IMR-90 (cell line): Measurements from ENCODE around the gene SMYD4. TPM values are rescaled to one million over a fixed set of nuclear protein-coding genes. Genes with fewer than 3 reads are reported as not detected.

Source experiments
- ATAC-seq: fragments of 200-7000 bp; cut with Tn5 transposase; 2 replicates; pipeline ENCODE4 v1.9.1; 2020; ENCODE audit warnings: low read depth, mild to moderate bottlenecking, moderate library complexity
- BruUV-seq: library from RNA; stranded (reverse); fragments of 400-500 nt; replicated peaks from 2 replicates; lab custom pipeline; 2021; lab: Mats Ljungman, UMichigan
- CTCF ChIA-PET: fragments of 300-600 bp; formaldehyde crosslinking; extraction: SDS; loops from one replicate; lab custom pipeline; 2021; ENCODE audit warnings: antibody characterized with exemption; lab: Yijun Ruan, JAX
- POLR2A ChIA-PET: fragments of 300-600 bp; sonication (Branson Sonifier 250); formaldehyde crosslinking; loops from one replicate; lab custom pipeline; 2022; ENCODE audit warnings: antibody characterized with exemption; ENCODE audit not compliant: unreplicated experiment; lab: Charles Lee
- DNase-seq: peaks from one replicate; pipeline ENCODE4 v3.0.0; 2013
- H2AFZ ChIP-seq: replicated peaks from 2 replicates; pipeline ENCODE3; 2013; ENCODE audit warnings: low read length, mild to moderate bottlenecking; ENCODE audit not compliant: poor library complexity
- H2AK5ac ChIP-seq: 2 replicates; pipeline ENCODE4 v1.6.1; 2013; ENCODE audit warnings: low read depth, low read length, inconsistent platforms
- H2AK9ac ChIP-seq: replicated peaks from 2 replicates; pipeline ENCODE3; 2013; ENCODE audit warnings: mild to moderate bottlenecking, low read depth, low read length, moderate library complexity; ENCODE audit not compliant: poor library complexity
- H2BK120ac ChIP-seq: 2 replicates; pipeline ENCODE4 v1.6.1; 2013; ENCODE audit warnings: low read depth, low read length, inconsistent platforms
- H2BK15ac ChIP-seq: 3 replicates; pipeline ENCODE4 v1.6.1; 2013; ENCODE audit warnings: low read depth, low read length, inconsistent platforms
- H2BK20ac ChIP-seq: 2 replicates; pipeline ENCODE4 v1.6.1; 2013; ENCODE audit warnings: low read depth, mild to moderate bottlenecking, inconsistent platforms, low read length, moderate library complexity
- H2BK5ac ChIP-seq: 2 replicates; pipeline ENCODE4 v1.6.1; 2013; ENCODE audit warnings: mild to moderate bottlenecking, low read depth, low read length, inconsistent platforms; ENCODE audit not compliant: poor library complexity, severe bottlenecking
- H3K14ac ChIP-seq: replicated peaks from 2 replicates; pipeline ENCODE4 v1.6.1; 2013; ENCODE audit warnings: low read depth, low read length, inconsistent platforms
- H3K18ac ChIP-seq: 2 replicates; pipeline ENCODE4 v1.6.1; 2013; ENCODE audit warnings: low read depth, low read length, control low read depth
- H3K23ac ChIP-seq: 2 replicates; pipeline ENCODE4 v1.6.1; 2013; ENCODE audit warnings: low read depth, low read length, inconsistent platforms
- H3K27ac ChIP-seq: 2 replicates; pipeline ENCODE4 v1.5.1; 2013; ENCODE audit warnings: mild to moderate bottlenecking, control low read depth, low read length; ENCODE audit not compliant: insufficient read depth
- H3K27me3 ChIP-seq: 2 replicates; pipeline ENCODE4 v1.6.1; 2013; ENCODE audit warnings: low read length; ENCODE audit not compliant: control insufficient read depth, insufficient read depth
- H3K36me3 ChIP-seq: 2 replicates; pipeline ENCODE4 v1.6.1; 2013; ENCODE audit warnings: low read length, mixed read lengths; ENCODE audit not compliant: control insufficient read depth, insufficient read depth
- H3K4ac ChIP-seq: 2 replicates; pipeline ENCODE4 v1.6.1; 2013; ENCODE audit warnings: low read depth, low read length, inconsistent platforms
- H3K4me1 ChIP-seq: 2 replicates; pipeline ENCODE4 v1.6.1; 2013; ENCODE audit warnings: low read length, mixed read lengths; ENCODE audit not compliant: control insufficient read depth, insufficient read depth
- H3K4me2 ChIP-seq: 2 replicates; pipeline ENCODE4 v1.6.1; 2013; ENCODE audit warnings: low read depth, mild to moderate bottlenecking, control low read depth, low read length, moderate library complexity
- H3K4me3 ChIP-seq: 2 replicates; pipeline ENCODE4 v1.5.1; 2013; ENCODE audit warnings: low read depth, mild to moderate bottlenecking, control low read depth, low read length, moderate library complexity; ENCODE audit not compliant: insufficient read depth
- H3K56ac ChIP-seq: 2 replicates; pipeline ENCODE4 v1.6.1; 2013; ENCODE audit warnings: low read length, inconsistent platforms; ENCODE audit not compliant: insufficient read depth; ENCODE audit errors: extremely low read depth
- H3K79me1 ChIP-seq, 2 experiments: 2 replicates each; pipeline ENCODE4 v1.6.1; 2013; ENCODE audit warnings: low read length in 2 of 2, inconsistent platforms in 1 of 2, low read depth in 1 of 2
- H3K9ac ChIP-seq: 2 replicates; pipeline ENCODE4 v1.6.1; 2013; ENCODE audit warnings: low read depth, low read length, control low read depth
- H3K9me1 ChIP-seq: 2 replicates; pipeline ENCODE4 v1.6.1; 2013; ENCODE audit warnings: low read length, inconsistent platforms; ENCODE audit not compliant: insufficient read depth
- H3K9me3 ChIP-seq: 2 replicates; pipeline ENCODE4 v1.6.1; 2013; ENCODE audit warnings: low read length; ENCODE audit not compliant: control insufficient read depth, insufficient read depth
- H4K20me1 ChIP-seq: 2 replicates; pipeline ENCODE4 v1.6.1; 2013; ENCODE audit warnings: low read length, inconsistent platforms; ENCODE audit not compliant: insufficient read depth
- H4K5ac ChIP-seq: 2 replicates; pipeline ENCODE4 v1.6.1; 2013; ENCODE audit warnings: mild to moderate bottlenecking, low read depth, low read length, control low read depth
- H4K8ac ChIP-seq, 2 experiments: 2 replicates each; pipeline ENCODE4 v1.6.1; 2013; ENCODE audit warnings: low read depth in 2 of 2, low read length in 2 of 2, control low read depth in 1 of 2, inconsistent platforms in 1 of 2
- H4K91ac ChIP-seq: 2 replicates; pipeline ENCODE4 v1.6.1; 2013; ENCODE audit warnings: low read depth, low read length, inconsistent platforms; ENCODE audit not compliant: insufficient read depth
- BHLHE40 ChIP-seq: fragments of 150-350 bp; IDR thresholded peaks from 2 replicates; pipeline ENCODE4 v1.6.1; 2016; ENCODE audit warnings: mild to moderate bottlenecking, low read depth, low read length
- CEBPB ChIP-seq: IDR thresholded peaks from 2 replicates; pipeline ENCODE4 v1.6.1; 2012; ENCODE audit warnings: low read depth, low read length, improper control_type of control experiment
- CHD1 ChIP-seq: IDR thresholded peaks from 2 replicates; pipeline ENCODE4 v1.6.1; 2012; ENCODE audit warnings: low read depth, low read length, improper control_type of control experiment
- FOS ChIP-seq: fragments of 150-350 bp; IDR thresholded peaks from 2 replicates; pipeline ENCODE4 v1.6.1; 2016; ENCODE audit warnings: low read depth, low read length
- MAFK ChIP-seq: IDR thresholded peaks from 2 replicates; pipeline ENCODE4 v1.6.1; 2012; ENCODE audit warnings: low read depth, low read length, improper control_type of control experiment
- MAZ ChIP-seq: IDR thresholded peaks from 2 replicates; pipeline ENCODE4 v1.6.1; 2012; ENCODE audit warnings: low read depth, mild to moderate bottlenecking, low read length, improper control_type of control experiment, moderate library complexity, borderline replicate concordance
- MXI1 ChIP-seq: IDR thresholded peaks from 2 replicates; pipeline ENCODE4 v1.6.1; 2012; ENCODE audit warnings: low read depth, mild to moderate bottlenecking, low read length, moderate library complexity, borderline replicate concordance
- NFE2L2 ChIP-seq: fragments of 150-350 bp; IDR thresholded peaks from 2 replicates; pipeline ENCODE4 v1.6.1; 2016; ENCODE audit warnings: low read depth, mild to moderate bottlenecking, low read length
- POLR2A ChIP-seq: IDR thresholded peaks from 2 replicates; pipeline ENCODE4 v1.6.1; 2012; ENCODE audit warnings: mild to moderate bottlenecking, low read depth, low read length
- RAD21 ChIP-seq: IDR thresholded peaks from 2 replicates; pipeline ENCODE4 v1.6.1; 2012; ENCODE audit warnings: low read length, improper control_type of control experiment
- RCOR1 ChIP-seq: IDR thresholded peaks from 2 replicates; pipeline ENCODE4 v1.6.1; 2012; ENCODE audit warnings: mild to moderate bottlenecking, low read length, improper control_type of control experiment; ENCODE audit not compliant: insufficient replicate concordance
- RFX5 ChIP-seq: IDR thresholded peaks from 2 replicates; pipeline ENCODE4 v1.8.0; 2012; ENCODE audit warnings: low read depth, mild to moderate bottlenecking, low read length, moderate library complexity
- SMC3 ChIP-seq: fragments of 150-350 bp; IDR thresholded peaks from 2 replicates; pipeline ENCODE4 v1.6.1; 2016; ENCODE audit warnings: low read depth, mild to moderate bottlenecking, antibody characterized with exemption, low read length, moderate library complexity
- WGBS, 2 experiments: methylation state at CpG; one replicate each; pipeline versions ENCODE4 v1.1.5 to v1.1.7; 2013; ENCODE audit warnings: missing lambda C conversion rate in 2 of 2; ENCODE audit not compliant: insufficient read length in 1 of 2; ENCODE audit errors: extremely low coverage in 2 of 2; 5-methylcytosine and 5-hydroxymethylcytosine counted together
- dilution Hi-C: fragments of 300-500 bp; cut with HindIII; formaldehyde crosslinking; loops from one replicate; pipeline ENCODE4 v1.14.3; 2018; ENCODE audit warnings: low sequenced_read_pairs; ENCODE audit not compliant: unreplicated experiment
- in situ Hi-C: fragments of 300-500 bp; cut with MboI; formaldehyde crosslinking; loops from 3 replicates; pipeline ENCODE4 v1.14.3; 2019; ENCODE audit warnings: low sequenced_read_pairs, inconsistent platforms, mixed read lengths
- intact Hi-C: fragments of 100-400 bp; cut with micrococcal nuclease; formaldehyde crosslinking; loops from 2 replicates; pipeline ENCODE4 v1.10.0; 2022
- polyA plus RNA-seq, 3 experiments: library from polyadenylated mRNA; depleted of rRNA; stranded (reverse); fragments of >200 nt; gene quantifications; 2 replicates each; pipeline ENCODE4 v1.2.3, GENCODE V29; 2012; ENCODE audit warnings: low replicate concordance in 1 of 3
- total RNA-seq: library from RNA; depleted of rRNA; stranded (reverse); fragments of >200 nt; gene quantifications from 2 replicates; pipeline ENCODE4 v1.2.3, GENCODE V29; 2012
- TF ChIP-seq, protein P1 (sequence below): conservative IDR thresholded peaks from 2 replicates; pipeline ENCODE4 v1.5.1; 2012; ENCODE audit warnings: mild to moderate bottlenecking, low read depth, low read length, improper control_type of control experiment
- TF ChIP-seq, protein P2 (sequence below): fragments of 150-350 bp; IDR thresholded peaks from 2 replicates; pipeline ENCODE4 v1.6.1; 2016; ENCODE audit warnings: low read depth, mild to moderate bottlenecking, low read length, moderate library complexity, borderline replicate concordance
- TF ChIP-seq, protein P3 (sequence below): fragments of 150-350 bp; IDR thresholded peaks from 2 replicates; pipeline ENCODE4 v1.6.1; 2017; ENCODE audit warnings: mild to moderate bottlenecking, antibody characterized with exemption, low read length, low read depth

The SMYD4 gene
- total and polyA plus RNA-seq, 2 of the 4 experiments (the other 2 are of a cell fraction) = 5.3 to 7.2 TPM

DNA sequence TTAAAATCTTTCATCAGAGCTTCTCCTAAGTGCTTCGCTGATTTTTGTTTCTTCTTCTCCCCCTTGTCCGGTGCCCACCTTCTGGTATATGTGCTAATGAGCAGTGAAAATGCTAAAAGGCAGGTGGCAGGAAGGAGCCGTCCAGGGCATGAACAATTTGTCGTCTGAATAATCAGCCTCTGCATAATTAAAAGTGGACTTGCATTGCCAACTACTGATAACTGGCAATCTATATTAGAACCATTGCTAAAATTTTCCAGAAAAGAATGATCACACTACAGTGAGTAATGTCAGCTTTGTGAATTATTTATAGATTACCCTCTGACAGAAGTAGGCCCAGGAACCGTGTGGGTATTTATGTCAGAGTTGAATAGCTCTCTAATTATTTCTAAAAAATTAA is 39.8 kb downstream of the SMYD4 start:
- dilution Hi-C loops = no loop called here

More for the DNA sequence above, 39.8 kb downstream of the SMYD4 start:
- Histone ChIP-seq H3K9me3 (no peaks in the 10 kb centered on the region), H3K56ac (no peak overlapping the region), H2AK9ac (no peak overlapping the region), H3K18ac (no peak overlapping the region), H2AFZ (no peak overlapping the region), H3K4me1 (peaks cover 10% of the 10 kb centered on the region), H3K27ac (no peak overlapping the region), H3K9ac (no peak overlapping the region), H3K79me1 (peaks cover 8 to 26% of the 10 kb centered on the region in 2 experiments), H3K4ac (no peak overlapping the region), H3K4me2 (no peak overlapping the region), H3K4me3 (no peak overlapping the region), H3K9me1 (peaks cover 4% of the 10 kb centered on the region), H4K20me1 (peaks cover 4% of the 10 kb centered on the region; the same call in 1 of the 2 replicates), H4K5ac (no peak overlapping the region), H2BK20ac (no peak overlapping the region), H2BK120ac (no peak overlapping the region), H4K8ac (no peak overlapping the region), H3K27me3 (no peaks in the 10 kb centered on the region), H3K14ac (no peak overlapping the region), H4K91ac (no peak overlapping the region), H3K36me3 (peaks cover 7% of the 10 kb centered on the region), H2BK15ac (no peak overlapping the region), H2AK5ac (no peak overlapping the region), H2BK5ac (no peak overlapping the region), H3K23ac (no peak overlapping the region)
- WGBS, 2 experiments = no CpG with 5 or more reads among the region's 5 CpGs
- TF ChIP-seq CEBPB (no peak), FOS (no peak), MAZ (no peak), NFE2L2 (no peak), RCOR1 (no peak), CHD1 (no peak), RFX5 (no peak), MXI1 (no peak), BHLHE40 (no peak), POLR2A (no peak), RAD21 (no peak), SMC3 (no peak), MAFK (no peak)
- TF ChIP-seq, protein P1, sequence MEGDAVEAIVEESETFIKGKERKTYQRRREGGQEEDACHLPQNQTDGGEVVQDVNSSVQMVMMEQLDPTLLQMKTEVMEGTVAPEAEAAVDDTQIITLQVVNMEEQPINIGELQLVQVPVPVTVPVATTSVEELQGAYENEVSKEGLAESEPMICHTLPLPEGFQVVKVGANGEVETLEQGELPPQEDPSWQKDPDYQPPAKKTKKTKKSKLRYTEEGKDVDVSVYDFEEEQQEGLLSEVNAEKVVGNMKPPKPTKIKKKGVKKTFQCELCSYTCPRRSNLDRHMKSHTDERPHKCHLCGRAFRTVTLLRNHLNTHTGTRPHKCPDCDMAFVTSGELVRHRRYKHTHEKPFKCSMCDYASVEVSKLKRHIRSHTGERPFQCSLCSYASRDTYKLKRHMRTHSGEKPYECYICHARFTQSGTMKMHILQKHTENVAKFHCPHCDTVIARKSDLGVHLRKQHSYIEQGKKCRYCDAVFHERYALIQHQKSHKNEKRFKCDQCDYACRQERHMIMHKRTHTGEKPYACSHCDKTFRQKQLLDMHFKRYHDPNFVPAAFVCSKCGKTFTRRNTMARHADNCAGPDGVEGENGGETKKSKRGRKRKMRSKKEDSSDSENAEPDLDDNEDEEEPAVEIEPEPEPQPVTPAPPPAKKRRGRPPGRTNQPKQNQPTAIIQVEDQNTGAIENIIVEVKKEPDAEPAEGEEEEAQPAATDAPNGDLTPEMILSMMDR = no peak
- TF ChIP-seq, protein P2, sequence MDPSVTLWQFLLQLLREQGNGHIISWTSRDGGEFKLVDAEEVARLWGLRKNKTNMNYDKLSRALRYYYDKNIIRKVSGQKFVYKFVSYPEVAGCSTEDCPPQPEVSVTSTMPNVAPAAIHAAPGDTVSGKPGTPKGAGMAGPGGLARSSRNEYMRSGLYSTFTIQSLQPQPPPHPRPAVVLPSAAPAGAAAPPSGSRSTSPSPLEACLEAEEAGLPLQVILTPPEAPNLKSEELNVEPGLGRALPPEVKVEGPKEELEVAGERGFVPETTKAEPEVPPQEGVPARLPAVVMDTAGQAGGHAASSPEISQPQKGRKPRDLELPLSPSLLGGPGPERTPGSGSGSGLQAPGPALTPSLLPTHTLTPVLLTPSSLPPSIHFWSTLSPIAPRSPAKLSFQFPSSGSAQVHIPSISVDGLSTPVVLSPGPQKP = no peak
- TF ChIP-seq, protein P3, sequence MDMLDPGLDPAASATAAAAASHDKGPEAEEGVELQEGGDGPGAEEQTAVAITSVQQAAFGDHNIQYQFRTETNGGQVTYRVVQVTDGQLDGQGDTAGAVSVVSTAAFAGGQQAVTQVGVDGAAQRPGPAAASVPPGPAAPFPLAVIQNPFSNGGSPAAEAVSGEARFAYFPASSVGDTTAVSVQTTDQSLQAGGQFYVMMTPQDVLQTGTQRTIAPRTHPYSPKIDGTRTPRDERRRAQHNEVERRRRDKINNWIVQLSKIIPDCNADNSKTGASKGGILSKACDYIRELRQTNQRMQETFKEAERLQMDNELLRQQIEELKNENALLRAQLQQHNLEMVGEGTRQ = no peak
- ChIA-PET POLR2A (no interaction called here), CTCF (no interaction called here)
- ATAC-seq (no peak), DNase-seq (no peak)
- BruUV-seq = no TSS peak
- in situ Hi-C loops = loop anchor here (5.0 to 10.0 kb wide), 2 partner anchors 68 to 135 kb away; partner anchors contain the start of gene WDR81
- intact Hi-C loops = loop anchor here (5.0 to 10.0 kb wide), 2 partner anchors 123 to 215 kb away; no protein-coding TSS in a partner anchor
